ENCODE results near the gene PCSK6. TPM values are rescaled to one million over a fixed set of nuclear protein-coding genes. Genes with fewer than 3 reads are reported as not detected.

PCSK6 gene
- total and polyA plus RNA-seq, 2 experiments from 2014 or later, result 0.38 TPM; not detected in 1

- Histone ChIP-seq H3K9me3 (ENCODE audit: low read depth) (no peaks in the 10 kb centered on the region), H4K20me1 (ENCODE audit: insufficient read depth) (no peaks in the 10 kb centered on the region), H3K27me3 (replicated peaks; ENCODE audit: insufficient read depth) (peaks cover 37% of the 10 kb centered on the region), H3F3A (ENCODE audit: insufficient read depth) (no peaks in the 10 kb centered on the region), H2AFZ (no peak overlapping the region), H3K4me1 (ENCODE audit: insufficient read depth) (no peaks in the 10 kb centered on the region), H3K4me3 (no peak overlapping the region), H3K4me2 (ENCODE audit: unreplicated experiment) (no peak overlapping the region), H3K9ac (no peak overlapping the region), H3K27ac (no peak overlapping the region), H3K9me2 (ENCODE audit: insufficient read depth) (no peaks in the 10 kb centered on the region), H3K79me2 (ENCODE audit: insufficient read depth) (no peaks in the 10 kb centered on the region), H3K36me3 (ENCODE audit: low read depth) (no peaks in the 10 kb centered on the region)
- no peak for TF ChIP-seq EZH2phosphoT487 (IDR thresholded peaks at IDR 0.05; ENCODE audit: insufficient read depth, low read depth)
- TF ChIP-seq EZH2 (IDR thresholded peaks at IDR 0.05; ENCODE audit: insufficient read depth, poor library complexity, severe bottlenecking), result no peak
- WGBS, 2 experiments (ENCODE audit: low coverage in 1 of 2, low lambda C conversion rate in 2 of 2, missing lambda C conversion rate in 2 of 2), result 50 to 58% methylated on average over 13 to 14 of the region's 14 CpGs
- no peak for DNase-seq
- in situ Hi-C loops (cut with MboI), result no loop called here
These were observed 140.2 kb downstream of the PCSK6 start for GRCh38 chr15:101349047-101349951.

- Histone ChIP-seq H3K9ac (no peak overlapping the region), H3K36me3 (ENCODE audit: low read depth) (no peaks in the 10 kb centered on the region), H3K27me3 (replicated peaks; ENCODE audit: insufficient read depth) (peaks cover 40% of the 10 kb centered on the region), H3K27ac (no peak overlapping the region), H3K4me3 (no peak overlapping the region), H3K4me1 (ENCODE audit: insufficient read depth) (no peaks in the 10 kb centered on the region), H3K9me2 (ENCODE audit: insufficient read depth) (no peaks in the 10 kb centered on the region), H3K4me2 (ENCODE audit: unreplicated experiment) (no peak overlapping the region), H3K79me2 (ENCODE audit: insufficient read depth) (no peaks in the 10 kb centered on the region), H4K20me1 (ENCODE audit: insufficient read depth) (no peaks in the 10 kb centered on the region), H3K9me3 (ENCODE audit: low read depth) (no peaks in the 10 kb centered on the region), H3F3A (ENCODE audit: insufficient read depth) (no peaks in the 10 kb centered on the region), H2AFZ (no peak overlapping the region)
- WGBS, 2 experiments (ENCODE audit: low coverage in 1 of 2, low lambda C conversion rate in 2 of 2, missing lambda C conversion rate in 2 of 2), result 47 to 55% methylated on average over 12 of the region's 12 CpGs
- in situ Hi-C loops (cut with MboI), result no loop called here
- DNase-seq, result no peak
- TF ChIP-seq EZH2 (IDR thresholded peaks at IDR 0.05; ENCODE audit: insufficient read depth, poor library complexity, severe bottlenecking) (no peak), EZH2phosphoT487 (IDR thresholded peaks at IDR 0.05; ENCODE audit: insufficient read depth, low read depth) (no peak)
These were observed 140.9 kb downstream of the PCSK6 start for GRCh38 chr15:101348643-101349042.

DNA sequence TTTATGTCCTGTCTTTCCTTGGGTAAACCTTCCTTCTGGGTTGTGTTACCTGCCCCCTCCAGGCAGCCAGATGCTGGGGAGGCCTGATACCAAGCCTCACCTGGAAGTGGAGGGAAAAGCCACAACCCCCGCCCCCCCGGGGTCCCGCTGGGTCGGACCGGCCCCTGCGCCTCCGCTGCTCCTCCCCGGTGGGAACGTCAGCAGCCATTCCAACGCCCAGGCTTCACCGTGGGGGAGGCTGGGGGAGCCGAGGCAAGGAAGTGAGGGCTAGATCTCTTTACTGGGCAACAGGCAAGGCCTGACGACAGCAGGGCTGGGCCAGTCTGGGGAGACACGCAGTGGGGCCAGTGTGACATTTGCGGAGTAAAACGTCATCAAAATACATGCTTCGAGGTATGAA, 141.5 kb downstream of the PCSK6 start:
- no peak overlapping the region for H3K9ac ChIP-seq
- H3K79me2 ChIP-seq (ENCODE audit: insufficient read depth), result no peaks in the 10 kb centered on the region
- no peaks in the 10 kb centered on the region for H3K9me3 ChIP-seq (ENCODE audit: low read depth)
- no peaks in the 10 kb centered on the region for H3K9me2 ChIP-seq (ENCODE audit: insufficient read depth)
- TF ChIP-seq EZH2phosphoT487 (IDR thresholded peaks at IDR 0.05; ENCODE audit: insufficient read depth, low read depth) (no peak), EZH2 (IDR thresholded peaks at IDR 0.05; ENCODE audit: insufficient read depth, poor library complexity, severe bottlenecking) (no peak)
- no peak overlapping the region for H3K4me2 ChIP-seq (ENCODE audit: unreplicated experiment)
- no peak overlapping the region for H3K27ac ChIP-seq
- in situ Hi-C loops (cut with MboI), result no loop called here
- no peaks in the 10 kb centered on the region for H4K20me1 ChIP-seq (ENCODE audit: insufficient read depth)
- H3K4me3 ChIP-seq, result no peak overlapping the region
- no peaks in the 10 kb centered on the region for H3K4me1 ChIP-seq (ENCODE audit: insufficient read depth)
- no peak for DNase-seq
- peaks cover 40% of the 10 kb centered on the region for H3K27me3 ChIP-seq (replicated peaks; ENCODE audit: insufficient read depth)
- WGBS, 2 experiments (ENCODE audit: low coverage in 1 of 2, low lambda C conversion rate in 2 of 2, missing lambda C conversion rate in 2 of 2), result 64 to 68% methylated on average over 16 to 17 of the region's 17 CpGs
- no peaks in the 10 kb centered on the region for H3K36me3 ChIP-seq (ENCODE audit: low read depth)
- H2AFZ ChIP-seq, result no peak overlapping the region
- no peaks in the 10 kb centered on the region for H3F3A ChIP-seq (ENCODE audit: insufficient read depth)

GRCh38 chr15:101347454-101347853, 142.1 kb downstream of the PCSK6 start:
- no peak overlapping the region for H3K4me3 ChIP-seq
- DNase-seq, result no peak

More at GRCh38 chr15:101347454-101347853, 142.1 kb downstream of the PCSK6 start:
- 53 to 60% methylated on average over 5 of the region's 5 CpGs for WGBS, 2 experiments (ENCODE audit: low coverage in 1 of 2, low lambda C conversion rate in 2 of 2, missing lambda C conversion rate in 2 of 2)
- no peaks in the 10 kb centered on the region for H3K9me3 ChIP-seq (ENCODE audit: low read depth)
- H3K36me3 ChIP-seq (ENCODE audit: low read depth), result no peaks in the 10 kb centered on the region
- H3K4me2 ChIP-seq (ENCODE audit: unreplicated experiment), result no peak overlapping the region
- no peak overlapping the region for H3K9ac ChIP-seq
- peaks cover 40% of the 10 kb centered on the region for H3K27me3 ChIP-seq (replicated peaks; ENCODE audit: insufficient read depth)
- no peak overlapping the region for H3K27ac ChIP-seq
- H2AFZ ChIP-seq, result no peak overlapping the region
- no peaks in the 10 kb centered on the region for H3K9me2 ChIP-seq (ENCODE audit: insufficient read depth)
- no peaks in the 10 kb centered on the region for H3K4me1 ChIP-seq (ENCODE audit: insufficient read depth)
- TF ChIP-seq EZH2phosphoT487 (IDR thresholded peaks at IDR 0.05; ENCODE audit: insufficient read depth, low read depth), result no peak
- TF ChIP-seq EZH2 (IDR thresholded peaks at IDR 0.05; ENCODE audit: insufficient read depth, poor library complexity, severe bottlenecking), result no peak
- H3K79me2 ChIP-seq (ENCODE audit: insufficient read depth), result no peaks in the 10 kb centered on the region
- no peaks in the 10 kb centered on the region for H4K20me1 ChIP-seq (ENCODE audit: insufficient read depth)
- no peaks in the 10 kb centered on the region for H3F3A ChIP-seq (ENCODE audit: insufficient read depth)
- in situ Hi-C loops (cut with MboI), result no loop called here
